GM21528 (cell line): ENCODE measurements around the gene BAG5.
A peak's percentile ranks its signal among the peaks of the same experiment; 100 is the strongest.

ENCODE experiments used
- ATAC-seq: cut with Tn5 transposase; IDR thresholded peaks from one replicate; pipeline ENCODE4 v1.9.1; 2021; ENCODE audit warnings: mild to moderate bottlenecking, moderate library complexity; ENCODE audit not compliant: unreplicated experiment, low FRiP score

BAG5 gene

GRCh38 chr14:103563844-103564505, 1.5 kb upstream of the BAG5 start:
- no peak for ATAC-seq

GRCh38 chr14:103563226-103563620, 766 bp upstream of the BAG5 start:
- ATAC-seq, result no peak

- ATAC-seq, result peak; percentile 29
Measured at GRCh38 chr14:103562179-103562428, 353 bp downstream of the BAG5 start.

- ATAC-seq, result peak; percentile 25
Measured at GRCh38 chr14:103561381-103562178, 877 bp downstream of the BAG5 start.

DNA sequence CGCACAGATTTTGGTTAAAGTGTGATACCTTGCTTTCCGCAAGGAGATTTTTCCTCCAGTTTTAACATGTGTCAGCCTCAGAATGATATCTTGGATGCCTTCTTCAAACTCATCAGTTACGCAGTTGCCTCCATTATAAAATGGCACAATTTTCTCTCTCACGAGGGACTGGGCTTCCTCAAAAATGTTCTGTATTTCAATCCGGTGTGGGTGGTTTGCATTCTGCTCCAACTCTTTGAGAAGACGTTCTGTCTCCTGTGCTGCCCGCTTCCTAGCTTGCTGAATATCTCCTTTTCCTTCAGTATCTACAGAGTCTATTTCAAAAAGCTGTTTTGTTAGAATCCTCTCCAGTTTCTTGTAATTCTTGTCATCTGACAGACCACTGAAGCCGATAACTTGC, 1.8 kb downstream of the BAG5 start:
- no peak for ATAC-seq

DNA sequence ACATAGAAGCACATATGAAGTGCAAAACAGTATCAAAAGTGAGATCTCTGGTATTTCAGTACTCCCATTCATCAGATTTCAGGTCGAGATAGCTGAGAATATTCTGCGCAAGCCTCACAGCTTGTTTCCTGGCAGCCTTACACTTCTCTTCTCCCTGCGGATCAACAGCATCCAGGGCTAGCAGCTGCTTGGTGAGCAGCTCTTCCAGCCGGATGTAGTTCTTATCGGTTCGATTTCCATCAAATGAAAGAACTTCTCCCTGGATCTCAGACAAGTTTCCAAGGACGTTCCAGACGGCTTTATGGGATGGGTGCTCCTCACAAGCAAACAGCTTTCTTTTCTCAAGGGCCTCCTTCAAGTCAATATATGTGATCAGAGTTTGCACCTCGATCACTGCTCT, 2.7 kb downstream of the BAG5 start:
- no peak for ATAC-seq

GRCh38 chr14:103558071-103558882, 4.2 kb downstream of the BAG5 start:
- no peak for ATAC-seq

- ATAC-seq, result no peak
Measured at GRCh38 chr14:103556946-103557758, 5.3 kb downstream of the BAG5 start.

GRCh38 chr14:103555559-103556337, 6.7 kb downstream of the BAG5 start:
- no peak for ATAC-seq

GRCh38 chr14:103552846-103553210, 9.6 kb downstream of the BAG5 start:
- no peak for ATAC-seq

GRCh38 chr14:103552011-103552845, 10.2 kb downstream of the BAG5 start:
- ATAC-seq, result no peak

DNA sequence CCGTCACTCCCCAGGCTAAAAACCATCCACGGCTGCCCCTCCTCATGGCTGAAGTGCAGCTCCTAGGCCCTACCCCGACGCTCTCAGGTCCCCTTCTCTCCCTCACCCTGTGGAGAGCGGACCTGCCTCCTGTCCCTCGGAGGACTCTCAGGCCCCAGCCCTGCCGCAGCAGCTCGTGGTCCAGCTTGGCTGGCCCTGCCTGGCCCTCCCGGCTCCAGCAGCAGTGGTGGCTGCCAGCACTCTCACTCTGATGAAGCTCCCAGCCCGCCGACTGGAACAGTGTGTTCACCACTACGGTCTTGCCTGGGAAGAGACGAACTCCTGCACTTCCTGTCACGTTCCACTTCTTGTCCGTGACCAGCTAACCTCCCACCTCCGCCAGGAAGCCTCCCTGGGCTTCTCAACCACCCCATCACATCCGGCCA, 11.1 kb downstream of the BAG5 start:
- no peak for ATAC-seq

DNA sequence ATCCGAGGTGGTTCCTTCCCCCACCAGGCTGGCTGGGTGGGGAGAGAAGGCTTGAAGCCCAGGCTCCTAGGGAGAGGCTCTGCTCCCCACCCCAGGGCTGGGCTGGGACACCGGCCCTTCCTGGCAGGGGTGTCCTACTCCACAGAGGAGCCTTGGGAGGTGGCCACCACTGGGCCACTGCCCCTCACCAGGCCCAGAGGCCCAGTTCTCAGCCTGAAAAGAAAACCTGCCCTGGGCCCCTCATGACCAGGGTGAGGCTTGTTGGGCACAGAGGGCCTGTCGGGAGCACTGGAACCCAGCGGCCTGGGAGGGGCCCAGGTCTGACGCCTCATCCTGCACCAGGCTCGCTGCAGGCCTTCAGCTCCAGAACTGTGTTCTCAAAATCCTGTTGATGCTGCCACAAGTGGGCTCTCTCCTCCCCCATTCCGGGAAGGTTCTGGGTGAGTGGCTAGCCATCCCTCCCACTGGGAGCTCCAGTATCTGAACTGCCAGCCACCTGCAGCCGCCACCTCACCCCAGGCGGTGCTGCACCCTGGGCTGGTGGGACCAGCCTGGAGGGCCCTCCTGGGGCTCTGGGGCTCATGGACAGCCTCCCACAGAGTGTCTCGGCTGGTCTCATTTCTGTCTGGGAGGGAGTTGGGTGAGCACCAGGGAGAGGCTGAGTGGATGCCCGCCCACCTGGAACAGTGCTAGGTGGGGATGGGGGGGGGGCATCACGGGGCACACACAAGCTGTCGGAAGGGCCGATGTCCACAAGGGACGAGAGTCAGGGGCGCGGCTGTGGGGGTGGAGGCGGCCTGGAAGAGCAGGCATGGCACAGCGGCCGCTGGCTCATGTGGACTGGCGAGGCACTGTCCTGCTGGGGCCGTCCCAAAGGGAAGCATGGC, 11.8 kb downstream of the BAG5 start:
- no peak for ATAC-seq

DNA sequence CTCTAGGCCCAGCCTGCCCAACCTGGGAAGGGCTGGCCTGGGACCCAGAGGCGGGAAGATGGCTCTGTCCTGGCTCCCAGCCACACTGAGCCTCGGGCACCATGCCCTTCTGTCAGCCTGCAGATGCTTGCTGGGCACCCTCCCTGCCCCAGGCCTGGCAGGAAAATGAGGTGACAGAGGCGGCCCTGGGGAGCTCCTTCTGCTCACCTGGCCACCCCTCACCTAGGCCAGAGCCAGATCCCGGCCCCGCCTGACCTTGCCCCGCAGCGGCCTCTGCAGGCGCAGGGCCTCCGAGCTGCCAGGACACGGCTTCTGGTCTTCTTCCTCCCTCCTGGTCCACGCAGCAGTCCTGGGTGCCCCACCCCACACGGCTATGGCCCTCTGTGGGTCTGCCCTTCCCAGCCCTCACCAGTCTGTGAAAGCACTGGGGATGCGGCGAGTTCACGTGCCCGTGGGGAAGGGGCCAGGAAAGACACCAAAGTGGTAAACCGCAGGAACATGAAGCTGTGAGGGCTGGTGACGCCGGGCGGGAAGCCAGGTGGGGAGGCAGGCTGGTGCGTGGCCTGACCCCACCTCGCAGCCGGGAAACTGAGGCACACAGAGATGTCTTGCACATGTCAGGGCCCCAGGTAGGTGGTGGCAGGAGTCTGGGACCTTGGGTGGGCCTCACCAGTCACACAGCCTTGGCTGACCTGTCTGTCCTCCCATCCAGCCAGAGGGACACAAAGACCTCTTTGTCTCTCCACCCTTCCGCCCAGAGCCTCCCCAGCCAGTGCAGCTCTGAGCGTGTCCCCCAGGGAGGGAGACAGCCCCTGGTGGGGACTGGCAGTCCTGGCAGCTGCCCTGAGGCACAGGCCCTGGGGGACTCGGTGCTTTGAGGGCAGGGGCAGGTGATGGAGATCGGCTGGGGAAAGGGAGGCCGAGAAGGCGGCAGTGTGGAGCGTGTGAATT, 12.8 kb downstream of the BAG5 start:
- ATAC-seq, result no peak

DNA sequence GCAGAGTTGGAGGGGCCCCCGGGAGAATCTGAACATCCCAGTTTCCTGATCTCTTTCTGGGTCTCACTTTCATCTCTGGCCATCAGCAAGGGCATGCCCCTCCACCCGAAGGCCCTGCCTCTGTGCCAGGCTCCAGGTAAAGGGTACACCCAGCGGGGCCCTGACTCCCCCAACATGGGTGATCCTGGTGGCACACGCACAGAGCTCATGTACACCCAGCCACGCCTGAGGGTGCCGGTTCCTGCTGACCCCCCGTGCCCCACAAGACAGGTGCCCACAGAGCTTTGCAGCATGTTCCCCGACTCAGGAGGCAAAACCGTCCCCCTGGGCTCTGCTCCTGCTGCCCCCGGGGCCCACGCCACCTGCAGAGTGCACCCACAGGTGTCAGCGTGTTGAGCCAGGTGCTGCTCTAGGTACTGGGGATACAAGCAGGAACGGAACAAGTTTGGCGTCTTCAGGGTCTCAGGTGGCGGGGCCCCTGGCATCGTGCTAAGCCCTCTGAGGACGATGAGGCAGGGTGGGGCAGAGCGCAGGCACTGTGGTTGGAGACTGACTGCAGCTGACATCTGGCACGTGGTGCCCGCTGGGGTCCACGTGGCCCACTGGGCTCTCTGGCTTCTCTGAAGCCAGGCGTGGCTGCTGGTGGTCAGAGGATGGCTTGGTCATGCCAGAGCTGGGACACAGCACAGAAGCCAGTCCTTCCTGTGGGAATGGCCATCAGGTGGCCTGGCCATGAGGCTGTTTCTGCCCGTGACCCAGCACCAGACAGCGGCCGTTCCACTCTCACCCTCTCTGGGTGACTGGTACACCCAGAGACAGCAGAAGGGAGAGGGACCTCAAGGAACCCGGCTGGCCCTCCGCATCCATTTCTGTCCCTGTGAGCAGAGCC, 13.8 kb downstream of the BAG5 start:
- ATAC-seq, result no peak

DNA sequence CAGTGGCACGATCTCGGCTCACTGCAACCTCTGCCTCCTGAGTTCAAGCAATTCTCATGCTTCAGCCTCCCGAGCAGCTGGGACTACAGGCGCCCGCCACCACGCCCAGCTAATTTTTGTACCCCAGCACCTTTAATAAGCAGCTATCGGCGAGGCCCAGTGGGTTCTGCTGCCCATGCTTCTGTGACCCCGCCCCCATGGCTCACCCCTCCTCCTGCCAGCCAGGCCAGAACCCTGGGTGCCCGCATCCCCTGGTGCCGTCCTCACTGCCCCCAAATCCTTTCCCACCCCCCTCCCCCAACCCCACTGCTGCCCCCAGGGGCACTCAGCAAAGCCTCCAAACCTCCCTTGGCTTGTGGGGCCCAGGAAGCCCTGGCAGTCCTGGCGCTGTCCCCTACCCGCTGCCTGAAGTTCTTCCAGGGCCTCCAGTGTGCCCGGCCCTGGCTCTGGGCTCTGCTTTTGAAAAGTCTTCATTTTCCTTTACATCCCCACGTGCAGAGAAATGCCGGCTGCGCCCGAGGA, 14.5 kb downstream of the BAG5 start:
- no peak for ATAC-seq
